HG02763 (cell line): ENCODE measurements around the gene FYN.
A peak's percentile ranks its signal among the peaks of the same experiment; 100 is the strongest.

ENCODE experiments used
- ATAC-seq: cut with Tn5 transposase; IDR thresholded peaks from one replicate; pipeline ENCODE4 v1.9.1; 2021; ENCODE audit warnings: mild to moderate bottlenecking, moderate library complexity; ENCODE audit not compliant: unreplicated experiment

Gene FYN

DNA sequence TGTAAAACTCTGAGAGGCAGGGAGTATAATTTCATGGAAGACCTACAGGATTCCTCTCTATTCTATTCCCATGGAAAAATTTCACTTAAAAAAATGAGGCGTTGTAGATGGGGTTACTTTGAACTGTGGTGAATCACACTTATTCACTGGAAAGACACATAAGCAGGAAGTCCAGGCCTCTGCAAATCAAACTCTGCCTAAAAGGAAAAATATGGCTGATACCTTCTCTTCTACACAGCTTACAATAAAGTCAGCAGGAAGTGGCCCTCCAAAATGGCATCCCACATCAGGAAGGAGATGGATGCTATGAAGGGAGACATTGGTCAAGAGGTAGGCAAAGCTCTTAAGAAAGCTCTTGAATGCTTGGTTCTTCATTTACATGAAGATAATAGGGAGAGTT is 115.9 kb downstream of the FYN start:
- no peak for ATAC-seq

DNA sequence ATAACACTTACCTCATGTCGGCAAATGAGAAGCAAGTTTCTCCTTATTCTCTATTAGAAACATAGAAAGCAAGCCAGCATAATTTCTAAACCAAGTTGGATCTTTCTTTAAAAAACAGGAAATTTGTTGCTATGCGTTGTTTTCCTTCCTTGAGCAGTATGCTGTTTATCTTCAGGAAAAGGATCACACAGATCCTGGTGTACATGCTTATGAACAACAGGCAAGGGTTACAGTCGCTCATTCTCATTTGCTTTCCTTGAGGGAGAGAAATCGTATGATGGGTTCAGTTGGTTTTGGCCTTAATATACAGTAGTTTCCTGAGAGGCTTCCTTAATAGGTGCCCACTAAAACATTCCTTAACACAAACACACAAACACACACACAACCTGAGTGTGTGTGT is 118.8 kb downstream of the FYN start:
- ATAC-seq = no peak

DNA sequence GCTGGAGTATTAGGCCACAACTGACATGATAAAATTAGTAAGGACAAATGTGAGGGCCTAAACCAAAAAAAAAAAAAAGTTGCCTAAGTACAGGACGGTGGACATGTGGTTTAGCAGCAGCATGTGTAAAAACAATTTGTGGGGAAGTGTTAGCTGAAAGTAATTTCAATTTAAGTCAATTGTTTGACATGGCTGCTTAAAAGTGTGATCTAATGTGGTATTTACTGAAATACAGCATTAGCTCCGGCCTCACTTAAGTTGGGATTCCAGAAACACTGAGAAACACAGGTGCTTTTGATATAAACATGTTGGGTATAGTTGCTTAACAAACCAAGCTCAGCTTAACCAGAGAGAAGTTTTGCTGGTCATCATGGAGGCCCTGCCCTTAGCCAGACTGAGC is 119.7 kb downstream of the FYN start:
- no peak for ATAC-seq

DNA sequence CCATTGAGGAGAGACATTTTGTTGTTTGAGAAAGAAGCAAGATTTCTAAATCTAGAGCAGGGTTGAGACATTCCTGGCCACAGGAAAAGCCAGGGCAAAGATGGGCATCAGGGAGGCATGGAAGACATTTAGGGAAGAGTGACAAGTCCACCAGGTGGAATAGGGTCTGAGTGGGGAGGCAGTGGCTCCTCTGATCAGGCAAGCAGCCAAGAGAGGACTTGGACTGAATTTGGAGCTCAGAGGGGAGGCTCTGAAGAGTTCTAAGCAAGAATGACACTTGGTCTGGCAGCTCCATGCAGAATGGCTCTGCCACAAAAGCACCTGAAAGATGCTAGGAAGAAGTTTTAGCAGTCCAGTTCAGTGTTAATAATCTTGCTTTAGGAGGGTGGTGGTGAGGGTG is 120.8 kb downstream of the FYN start:
- no peak for ATAC-seq

DNA sequence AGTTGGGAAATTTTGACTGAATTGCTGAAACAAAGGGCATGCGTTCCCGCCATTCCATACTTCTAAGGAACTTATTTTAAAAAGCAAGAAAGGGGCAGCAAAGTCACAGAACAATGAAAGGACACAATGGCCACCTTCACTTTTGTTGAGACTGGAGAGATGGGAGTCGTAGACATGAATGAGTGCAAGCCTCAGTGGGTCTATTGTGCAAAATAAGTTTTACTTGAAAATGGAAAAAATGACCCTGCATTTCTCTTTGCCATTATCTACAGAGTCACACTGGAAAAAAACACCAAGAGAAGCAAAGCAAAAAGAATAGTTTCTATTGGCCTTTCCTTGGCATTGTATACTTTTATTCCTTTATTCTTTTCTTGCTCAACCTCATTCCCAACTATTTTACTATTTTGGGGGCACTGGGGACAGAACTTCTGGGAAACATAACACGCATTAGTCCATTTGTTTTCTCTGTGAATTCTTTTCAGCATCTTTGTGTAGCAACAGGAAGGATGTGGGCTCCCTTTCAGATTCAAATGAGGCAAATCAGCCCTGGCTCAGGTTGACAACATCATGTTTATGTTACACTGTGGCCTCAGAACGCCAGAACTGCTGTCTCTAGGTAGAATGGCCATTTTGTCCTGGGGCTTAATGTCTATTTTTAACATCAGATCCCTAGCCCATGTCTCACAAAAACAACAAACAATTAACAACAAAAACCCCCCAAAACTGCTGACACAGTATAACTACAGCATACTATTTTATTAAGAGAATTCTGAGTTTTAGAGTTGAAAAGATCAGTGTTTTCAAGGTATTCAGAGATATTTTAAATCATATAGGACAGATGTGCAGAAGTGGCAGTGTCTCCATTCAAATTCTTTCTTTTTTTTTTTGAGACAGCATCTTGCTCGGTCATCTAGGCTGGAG is 122.2 kb downstream of the FYN start:
- ATAC-seq = peak; percentile 85

DNA sequence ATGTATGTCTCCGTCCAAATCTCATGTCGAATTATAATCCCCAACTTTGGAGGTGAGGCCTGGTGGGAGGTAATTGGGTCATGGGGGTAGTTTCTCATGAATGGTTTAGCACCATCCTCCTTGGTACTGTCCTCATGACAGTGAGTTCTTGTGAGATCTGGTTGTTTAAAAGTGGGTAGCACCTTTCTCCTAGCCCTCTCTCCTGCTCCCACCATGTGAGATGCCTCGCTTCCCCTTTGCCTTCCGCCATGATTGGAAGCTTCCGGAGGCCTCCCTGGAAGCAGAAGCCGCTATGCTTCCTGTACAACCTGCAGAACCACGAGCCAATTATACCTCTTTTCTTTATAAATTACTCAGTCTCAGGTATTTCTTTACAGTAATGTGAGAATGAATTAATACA is 123.1 kb downstream of the FYN start:
- ATAC-seq = no peak

DNA sequence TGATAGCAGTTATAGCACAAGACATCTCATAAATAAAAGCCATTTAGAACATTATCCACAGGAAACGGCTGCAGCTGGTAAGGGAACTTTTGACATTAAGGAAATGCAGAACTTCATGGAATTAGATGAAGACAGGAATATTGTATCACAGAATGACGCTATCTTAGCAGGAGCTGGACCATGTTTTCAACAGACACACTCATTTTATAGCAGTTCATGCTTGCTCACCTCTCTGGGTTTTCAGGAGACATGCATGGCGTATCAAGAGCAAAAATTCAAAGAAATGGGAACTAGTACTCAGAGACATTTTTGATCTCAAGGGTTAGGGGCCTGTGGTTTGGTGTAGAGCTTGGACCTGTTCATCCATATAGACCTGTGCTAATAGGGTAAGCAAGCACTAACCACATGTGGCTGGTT is 125.0 kb downstream of the FYN start:
- ATAC-seq = no peak

DNA sequence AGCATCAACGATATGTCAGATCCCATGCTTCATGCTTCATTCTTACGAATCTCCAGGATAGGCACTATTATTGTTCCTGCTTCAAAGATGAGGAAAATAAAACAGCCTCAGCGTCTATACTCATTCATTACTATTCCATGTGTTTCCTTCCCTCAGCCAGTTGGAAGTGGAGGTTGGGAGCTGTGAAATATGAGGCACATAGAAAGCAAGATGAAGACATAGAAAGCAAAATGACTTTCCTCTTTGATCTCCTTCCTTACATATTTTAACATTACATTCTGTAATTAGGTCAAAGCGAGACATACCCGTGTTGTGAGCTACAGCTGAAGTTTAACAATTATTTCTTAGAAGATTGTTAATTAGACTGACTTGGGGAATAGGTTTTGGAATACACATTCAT is 125.4 kb downstream of the FYN start:
- no peak for ATAC-seq

DNA sequence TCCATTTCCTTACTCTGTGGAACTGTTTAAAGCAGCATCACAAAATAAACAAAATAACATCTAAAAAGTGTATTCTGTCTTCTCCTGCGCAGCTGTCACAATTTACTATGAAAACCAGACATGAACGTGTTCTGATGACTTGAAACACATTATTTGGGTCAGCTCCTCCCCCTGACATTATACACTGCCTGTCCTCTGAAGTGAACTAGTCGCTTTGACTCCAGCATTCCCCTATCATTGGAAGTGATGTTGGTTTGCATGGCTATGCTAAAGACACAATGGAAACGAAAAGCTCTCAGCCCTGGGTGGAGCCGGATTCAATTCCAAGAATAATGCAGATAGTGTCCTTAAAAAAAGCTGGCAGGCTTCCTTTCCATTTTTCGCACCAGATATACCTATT is 125.9 kb downstream of the FYN start:
- no peak for ATAC-seq

DNA sequence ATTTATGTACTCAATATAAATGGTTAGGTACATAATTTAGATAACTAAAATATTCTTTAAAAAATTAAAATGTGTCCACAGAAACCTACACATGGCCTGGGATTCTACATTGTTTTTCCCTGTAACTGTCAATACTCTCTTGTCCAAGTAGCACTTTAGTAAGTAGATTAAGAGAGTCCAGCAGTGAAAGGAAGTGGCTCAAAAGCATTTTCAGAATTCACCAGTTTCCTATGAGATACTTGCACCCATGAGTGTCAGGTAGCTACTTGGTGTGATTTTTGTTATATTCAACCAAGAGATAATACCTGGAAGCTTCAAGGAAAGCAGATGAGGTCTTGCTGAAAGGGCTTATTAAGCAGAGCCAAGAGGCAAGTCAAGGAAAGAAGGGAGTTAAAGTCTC is 126.3 kb downstream of the FYN start:
- ATAC-seq = no peak

DNA sequence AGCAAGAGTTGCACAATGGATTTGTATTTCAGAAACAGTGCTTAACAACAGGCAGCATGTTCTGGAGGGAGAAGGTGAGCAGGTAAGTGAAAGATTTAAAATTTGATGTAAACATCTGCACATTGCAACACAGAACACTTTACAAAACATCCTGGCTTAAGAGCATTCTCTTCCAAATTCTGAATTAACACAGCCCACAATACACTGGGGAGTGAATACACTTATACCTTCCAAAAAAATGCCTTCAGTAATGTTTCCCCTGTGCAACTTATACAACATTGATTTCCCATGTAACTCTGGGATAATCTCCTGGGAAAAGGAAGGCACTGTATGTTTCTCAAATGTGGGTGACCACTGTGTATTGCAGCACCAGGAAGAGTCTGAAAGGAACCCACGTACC is 127.6 kb downstream of the FYN start:
- no peak for ATAC-seq

DNA sequence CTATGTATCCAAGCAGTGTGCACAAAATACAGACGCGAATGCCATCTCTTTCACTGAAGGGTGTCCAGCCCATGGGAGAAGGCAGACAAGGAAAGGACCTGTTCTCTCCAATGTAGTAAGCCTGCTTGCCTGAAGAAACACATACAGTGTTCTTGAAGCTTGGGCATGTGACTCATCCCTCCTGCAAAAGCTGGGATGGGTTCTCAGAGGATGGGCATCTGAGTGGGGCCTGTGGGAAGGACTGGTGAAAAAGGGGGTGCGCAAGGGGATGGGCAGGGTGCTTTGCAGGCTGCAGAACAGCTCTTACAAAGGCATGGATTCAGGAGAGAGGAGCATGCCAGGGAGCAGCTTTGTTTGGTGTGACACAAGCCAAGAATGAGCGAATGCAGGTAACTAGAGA is 128.1 kb downstream of the FYN start:
- no peak for ATAC-seq

DNA sequence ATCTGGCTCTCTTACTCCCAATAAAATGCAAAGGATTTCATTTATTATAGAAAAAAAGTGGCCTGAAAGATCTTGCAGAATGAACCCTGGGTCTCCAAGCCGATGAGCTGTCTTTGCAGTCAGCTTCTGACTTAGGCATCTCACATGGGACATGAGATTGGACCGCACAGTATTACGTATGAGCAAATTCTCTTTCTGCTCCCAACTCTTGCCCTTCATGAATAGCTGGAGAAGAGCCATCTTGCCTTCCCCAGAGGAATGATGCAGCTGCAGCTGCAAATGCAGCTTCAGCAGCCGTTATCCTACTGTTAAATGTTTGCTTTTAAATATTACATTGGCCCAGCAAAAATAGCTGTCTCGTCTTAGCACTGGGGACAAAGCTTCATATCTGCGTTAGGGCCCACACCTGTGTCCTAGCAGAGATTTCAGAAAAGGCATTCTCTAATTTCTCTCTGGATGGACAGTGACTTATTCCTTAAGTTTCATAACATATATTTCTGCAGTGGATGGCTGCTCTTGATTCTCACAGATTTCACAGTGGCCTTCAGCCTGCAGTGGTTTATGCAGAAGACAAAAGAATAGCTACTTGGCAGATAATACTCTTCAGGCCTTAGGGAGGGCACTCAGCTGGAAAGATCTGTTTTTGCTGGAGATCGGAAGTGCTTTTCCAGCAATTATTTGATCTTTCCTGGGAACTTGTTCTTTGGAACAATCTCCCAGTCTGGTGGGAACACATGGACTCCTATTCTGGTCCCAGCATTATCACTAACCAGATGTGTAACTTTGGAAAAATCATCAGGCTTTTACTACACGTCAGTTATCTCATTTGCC is 129.2 kb downstream of the FYN start:
- no peak for ATAC-seq

DNA sequence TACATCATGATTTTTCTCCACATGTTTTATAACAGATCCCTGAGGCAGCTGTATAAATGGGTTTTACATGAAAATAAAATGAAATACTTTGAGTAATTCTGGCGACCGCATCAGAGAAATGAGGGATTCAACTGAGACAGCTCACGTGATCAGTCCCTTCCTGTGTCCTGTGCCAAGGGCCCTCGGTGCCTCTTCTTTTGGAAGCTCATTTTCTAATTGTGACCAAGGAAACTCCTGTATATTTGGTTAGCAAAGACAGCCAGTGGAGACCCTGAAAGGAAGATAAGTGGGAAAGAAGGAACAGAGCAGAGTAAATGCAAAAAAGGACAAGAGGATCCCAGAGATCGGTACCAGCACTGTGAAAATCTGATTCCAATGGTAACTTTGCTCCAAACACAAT is 129.9 kb downstream of the FYN start:
- ATAC-seq = no peak

DNA sequence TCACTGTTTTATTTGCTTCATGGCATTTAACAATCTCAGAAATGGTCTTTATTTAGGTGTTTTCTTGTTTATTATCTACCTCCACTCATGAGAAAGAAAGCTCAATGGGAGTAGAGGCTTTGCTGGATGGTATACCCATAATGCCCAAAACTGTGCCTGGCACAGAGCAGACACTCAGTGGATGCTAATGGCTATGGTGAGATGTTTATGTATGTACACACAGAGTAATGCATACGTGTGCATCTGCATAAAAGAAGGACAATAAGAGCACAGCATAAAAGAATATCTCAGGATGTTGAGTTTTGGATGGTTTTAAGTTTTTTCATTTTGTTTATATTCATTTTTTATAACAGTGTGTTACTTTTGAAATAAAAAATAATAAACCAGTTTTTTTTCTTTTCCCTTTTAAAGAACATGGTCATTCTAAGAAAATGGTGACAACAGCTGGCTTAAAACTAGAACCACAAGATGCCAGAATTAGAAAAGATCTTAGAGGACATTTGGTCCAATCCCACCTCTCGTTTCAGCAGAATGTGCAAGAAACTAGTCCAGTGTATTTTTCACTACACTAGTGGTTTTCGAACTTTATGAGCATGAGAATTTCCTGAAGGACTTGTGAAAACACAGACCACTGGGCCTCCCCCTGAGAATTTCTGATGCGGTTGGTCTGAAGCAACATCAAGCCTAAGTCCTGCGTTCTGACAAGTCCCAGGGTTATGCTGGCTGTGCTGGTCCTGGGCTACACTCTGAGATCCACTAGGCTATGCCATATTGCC is 131.9 kb downstream of the FYN start:
- no peak for ATAC-seq

DNA sequence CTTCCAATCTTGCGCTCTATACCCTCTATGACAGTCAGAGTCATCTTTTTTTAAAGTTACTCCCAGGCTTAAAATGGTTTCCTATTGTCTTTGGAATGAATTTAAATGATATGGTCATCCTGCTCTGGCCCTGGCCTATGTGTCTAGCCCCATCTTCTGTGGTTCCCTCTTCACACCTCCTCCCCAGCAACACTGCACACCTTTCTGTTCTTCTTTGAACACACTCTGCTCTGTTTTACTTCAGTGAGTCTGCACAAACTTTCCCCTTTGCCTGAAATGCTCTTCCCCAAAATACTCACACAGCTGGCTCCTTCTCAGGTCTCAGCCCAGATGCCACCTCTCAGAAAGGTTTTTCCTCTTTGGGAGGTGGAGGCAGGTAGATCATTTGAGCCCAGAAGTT is 132.7 kb downstream of the FYN start:
- no peak for ATAC-seq

DNA sequence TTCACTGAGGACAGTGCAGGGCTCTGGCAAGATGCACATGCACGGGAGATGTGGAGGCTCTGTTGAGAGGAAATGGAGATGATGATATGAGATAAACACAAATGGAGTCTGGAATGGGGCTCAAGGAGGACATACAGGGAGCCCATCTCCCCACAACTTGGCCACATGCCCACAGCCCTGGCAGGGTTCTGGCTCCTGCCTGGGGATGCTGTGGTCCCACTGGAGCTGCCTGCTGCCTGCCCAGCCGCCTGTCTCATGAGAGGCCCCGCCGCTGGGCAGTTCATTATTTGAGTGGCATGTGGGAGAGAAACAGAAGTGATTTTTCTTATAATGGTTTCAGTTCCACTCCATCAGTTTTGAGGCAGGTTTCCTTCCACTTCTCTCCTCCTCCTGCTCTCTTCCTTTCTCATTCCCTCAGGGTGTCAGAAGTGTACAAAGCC is 134.0 kb downstream of the FYN start:
- no peak for ATAC-seq

DNA sequence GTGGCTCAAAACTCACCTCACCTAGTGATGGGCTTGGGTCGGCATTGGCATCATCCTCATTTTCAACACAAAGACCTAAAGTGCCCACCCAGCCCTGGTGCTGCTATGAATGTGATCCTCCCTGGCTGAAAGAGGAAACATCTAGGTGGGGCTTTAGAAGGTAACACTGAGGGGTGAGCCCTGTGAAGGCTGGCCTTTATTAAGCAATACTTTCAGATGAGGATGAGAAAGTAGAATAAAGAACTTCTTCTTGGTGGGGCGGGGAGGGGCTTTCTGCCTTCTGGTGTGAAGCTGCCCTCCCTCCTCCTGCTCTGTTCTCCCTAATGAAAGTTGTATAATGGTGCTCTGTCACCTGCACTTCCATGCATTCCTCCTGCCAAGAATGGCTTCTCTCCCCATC is 134.6 kb downstream of the FYN start:
- ATAC-seq = no peak

DNA sequence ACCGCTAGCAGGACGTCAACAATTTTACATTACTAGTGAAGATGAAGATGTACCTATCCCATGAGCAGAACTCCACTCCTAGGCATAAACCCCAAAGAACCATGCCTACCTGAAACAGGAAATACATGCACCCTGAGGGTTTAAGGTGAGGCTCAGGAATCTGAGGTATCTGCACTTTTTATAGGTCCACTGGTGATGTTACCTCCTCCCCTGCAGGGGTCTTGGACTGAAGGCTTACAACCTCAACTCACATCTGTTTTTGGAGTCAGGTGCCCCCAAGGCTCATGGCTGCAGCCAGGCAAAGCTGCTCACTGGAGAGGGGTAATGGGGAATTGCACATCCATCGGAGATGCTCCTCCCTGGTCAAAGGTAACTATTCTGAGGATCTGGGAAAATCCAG is 135.1 kb downstream of the FYN start:
- ATAC-seq = no peak

DNA sequence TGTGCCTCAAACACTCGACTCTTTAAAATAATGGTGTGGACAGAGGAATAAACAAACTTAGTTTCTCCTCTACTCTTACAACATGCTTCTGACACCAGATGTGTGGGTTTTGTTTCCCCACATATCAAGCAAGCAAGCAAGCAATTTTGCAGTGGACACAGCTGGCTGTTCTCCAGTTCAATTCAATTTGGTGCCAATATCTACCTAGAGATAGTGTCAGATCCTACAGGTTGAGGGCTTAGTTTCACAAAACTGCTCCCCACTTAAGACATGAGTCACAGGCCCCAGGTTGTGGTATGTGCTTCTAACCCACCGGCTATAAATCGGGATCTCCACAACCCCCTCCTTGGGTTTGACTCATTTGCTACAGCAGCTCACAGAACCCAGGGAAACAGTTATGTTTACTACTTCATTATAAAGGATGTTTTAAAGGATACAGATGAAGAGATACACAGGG is 136.2 kb downstream of the FYN start:
- ATAC-seq = no peak

DNA sequence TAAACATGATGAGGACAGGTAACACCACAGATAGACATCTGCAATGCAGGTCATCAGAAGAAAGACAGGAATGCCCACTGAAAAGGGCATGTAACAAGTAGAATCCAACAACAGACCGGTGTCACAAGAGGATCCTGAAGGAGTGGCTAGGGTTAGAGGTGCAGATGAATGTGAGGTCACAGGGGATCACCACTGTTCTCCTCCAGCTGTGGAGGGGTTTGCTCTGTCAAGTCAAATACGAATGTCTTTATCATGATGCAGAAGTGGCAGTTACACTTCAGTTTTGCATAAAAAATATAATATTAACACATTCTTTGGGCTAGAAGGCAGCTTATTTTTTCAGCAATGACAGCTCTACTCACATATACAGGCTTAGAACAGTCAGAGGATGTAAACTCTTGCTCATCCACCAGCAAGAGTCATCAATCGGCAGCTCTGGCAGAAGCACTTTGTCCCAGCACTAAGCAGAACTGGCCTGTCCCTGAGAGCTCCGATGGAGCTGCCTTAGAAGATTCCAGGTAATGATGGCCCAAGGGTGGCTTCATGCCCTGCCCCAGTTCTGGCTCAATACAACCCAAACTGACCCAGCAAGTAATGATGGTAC is 137.1 kb downstream of the FYN start:
- no peak for ATAC-seq
